ENCODE data around the gene RANBP3. TPM values are rescaled to one million over a fixed set of nuclear protein-coding genes. Genes with fewer than 3 reads are reported as not detected.

The RANBP3 gene
- total RNA-seq, 1 experiment from 2014 or later, result 59.5 TPM

- ChIA-PET CTCF (interaction anchor here (0.6 to 5.3 kb wide), 5 partner anchors 43 to 643 kb away, joined by 3 to 28 read pairs (median 4); no protein-coding TSS in a partner anchor), POLR2A (interaction anchor here (0.7 to 1.0 kb wide), 5 partner anchors 17 to 140 kb away, joined by 3 to 4 read pairs (median 3); no protein-coding TSS in a partner anchor)
- no peak for TF ChIP-seq CTCF (IDR thresholded peaks at IDR 0.05; ENCODE audit: unreplicated experiment)
- no TSS peak for BruUV-seq (replicated peaks)
- intact Hi-C loops (cut with micrococcal nuclease), result loop anchor here (10.0 kb wide), 1 partner anchor 180 kb away; the partner anchor contains the start of gene NRTN
- DNase-seq (ENCODE audit: unreplicated experiment), result no peak
- no peaks in the 10 kb centered on the region for H3K36me3 Mint-ChIP-seq (ENCODE audit: insufficient read depth, unreplicated experiment)
- H3K27me3 Mint-ChIP-seq (ENCODE audit: insufficient read depth, unreplicated experiment), result no peaks in the 10 kb centered on the region
- no peak overlapping the region for H3K4me3 Mint-ChIP-seq (ENCODE audit: unreplicated experiment)
- H3K9me3 Mint-ChIP-seq (ENCODE audit: unreplicated experiment), result no peaks in the 10 kb centered on the region
- H3K27ac Mint-ChIP-seq (ENCODE audit: low read depth, unreplicated experiment), result no peak overlapping the region
- H3K4me1 Mint-ChIP-seq (ENCODE audit: insufficient read depth, unreplicated experiment), result peaks cover 17% of the 10 kb centered on the region
Measured at GRCh38 chr19:5984600-5984999, 6.7 kb upstream of the RANBP3 start.

GRCh38 chr19:5983367-5983955 is 5.5 kb upstream of the RANBP3 start:
- peak; percentile 35 for DNase-seq (ENCODE audit: unreplicated experiment)

GRCh38 chr19:5978606-5979552 is 939 bp upstream of the RANBP3 start:
- intact Hi-C loops (cut with micrococcal nuclease), result no loop called here
- TF ChIP-seq CTCF (IDR thresholded peaks at IDR 0.05; ENCODE audit: unreplicated experiment), result no peak
- no peaks in the 10 kb centered on the region for H3K9me3 Mint-ChIP-seq (ENCODE audit: unreplicated experiment)
- peak overlapping the region; percentile 96 for H3K27ac Mint-ChIP-seq (ENCODE audit: low read depth, unreplicated experiment)
- peak overlapping the region; percentile 89 for H3K4me3 Mint-ChIP-seq (ENCODE audit: unreplicated experiment)
- H3K36me3 Mint-ChIP-seq (ENCODE audit: insufficient read depth, unreplicated experiment), result peaks cover 7% of the 10 kb centered on the region
- ChIA-PET POLR2A (interaction anchor here (0.6 to 3.5 kb wide), 9 partner anchors 8 to 260 kb away, joined by 3 to 18 read pairs (median 7); partner anchors contain the start of genes NDUFA11 and VMAC), CTCF (interaction anchor here (0.5 to 3.4 kb wide), 5 partner anchors 10 to 138 kb away, joined by 3 to 18 read pairs (median 4); no protein-coding TSS in a partner anchor)
- peaks cover 27% of the 10 kb centered on the region for H3K4me1 Mint-ChIP-seq (ENCODE audit: insufficient read depth, unreplicated experiment)
- BruUV-seq (replicated peaks), result TSS peak; percentile 77
- H3K27me3 Mint-ChIP-seq (ENCODE audit: insufficient read depth, unreplicated experiment), result no peaks in the 10 kb centered on the region
- DNase-seq (ENCODE audit: unreplicated experiment), result no peak

More at GRCh38 chr19:5983367-5983955, 5.5 kb upstream of the RANBP3 start:
- H3K4me1 Mint-ChIP-seq (ENCODE audit: insufficient read depth, unreplicated experiment), result peaks cover 21% of the 10 kb centered on the region
- ChIA-PET CTCF (interaction anchor here (0.6 to 1.0 kb wide), 3 partner anchors 9 to 143 kb away, joined by 3 read pairs; no protein-coding TSS in a partner anchor), POLR2A (interaction anchor here (0.6 kb wide), 1 partner anchor 210 kb away, joined by 3 read pairs; no protein-coding TSS in a partner anchor)
- TF ChIP-seq CTCF (IDR thresholded peaks at IDR 0.05; ENCODE audit: unreplicated experiment), result no peak
- H3K9me3 Mint-ChIP-seq (ENCODE audit: unreplicated experiment), result no peaks in the 10 kb centered on the region
- H3K4me3 Mint-ChIP-seq (ENCODE audit: unreplicated experiment), result no peak overlapping the region
- no TSS peak for BruUV-seq (replicated peaks)
- intact Hi-C loops (cut with micrococcal nuclease), result loop anchor here (10.0 kb wide), 1 partner anchor 179 kb away; the partner anchor contains the start of gene NRTN
- H3K27me3 Mint-ChIP-seq (ENCODE audit: insufficient read depth, unreplicated experiment), result no peaks in the 10 kb centered on the region
- H3K27ac Mint-ChIP-seq (ENCODE audit: low read depth, unreplicated experiment), result no peak overlapping the region
- no peaks in the 10 kb centered on the region for H3K36me3 Mint-ChIP-seq (ENCODE audit: insufficient read depth, unreplicated experiment)

Measured in MCF 10A (cell line).